Measurements from ENCODE around the gene EFCAB6.

EFCAB6 gene

GRCh38 chr22:43637275-43638260, 174.5 kb downstream of the EFCAB6 start:
- no peak for DNase-seq (ENCODE audit: low read depth, low spot score)

- DNase-seq (ENCODE audit: low read depth, low spot score), result no peak
Measured at GRCh38 chr22:43636086-43636485, 176.0 kb downstream of the EFCAB6 start.

DNA sequence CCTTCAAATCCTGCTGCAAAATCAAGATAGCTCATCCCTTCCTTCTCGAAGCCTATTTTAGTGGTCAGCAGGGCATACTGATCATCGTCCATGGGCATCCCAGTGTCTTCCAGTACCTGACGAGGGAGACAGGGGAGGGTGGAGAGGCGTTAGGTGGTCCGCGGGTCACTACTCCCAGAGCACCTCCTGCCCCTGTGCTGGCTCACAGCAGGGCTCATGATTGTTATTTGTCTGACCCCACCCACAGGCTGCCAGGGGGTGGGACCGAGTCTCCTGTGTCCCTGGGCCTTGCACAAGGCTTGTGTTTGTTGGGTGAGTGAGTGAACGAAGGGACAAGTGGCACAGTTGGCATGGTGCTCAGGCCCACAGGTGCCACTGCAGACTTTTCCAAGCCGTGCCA, 177.0 kb downstream of the EFCAB6 start:
- DNase-seq (ENCODE audit: low read depth, low spot score), result no peak

- no peak for DNase-seq (ENCODE audit: low read depth, low spot score)
Measured at GRCh38 chr22:43634316-43634715, 177.8 kb downstream of the EFCAB6 start.

GRCh38 chr22:43633631-43634285, 178.3 kb downstream of the EFCAB6 start:
- no peak for DNase-seq (ENCODE audit: low read depth, low spot score)

- DNase-seq (ENCODE audit: low read depth, low spot score), result no peak
Measured at GRCh38 chr22:43631846-43632245, 180.3 kb downstream of the EFCAB6 start.

DNA sequence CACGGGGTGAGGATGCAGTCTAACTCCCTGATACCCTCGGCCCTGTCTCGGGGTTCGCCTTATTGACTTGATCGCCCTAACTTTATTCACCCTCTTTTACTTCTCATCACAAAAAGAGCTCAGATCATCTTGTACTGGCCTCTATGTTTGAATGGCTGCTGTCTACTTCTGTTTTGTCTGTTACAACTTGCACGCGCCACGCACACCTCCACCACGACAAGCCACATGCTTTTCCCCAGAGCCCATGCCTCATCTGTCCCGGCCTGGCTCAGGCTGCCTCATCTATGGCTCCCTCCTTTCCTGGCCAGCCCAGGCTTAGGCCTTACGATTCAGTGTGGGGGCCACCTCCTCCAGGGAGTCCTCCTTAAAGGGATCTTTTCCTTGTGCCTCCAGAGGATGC, 180.9 kb downstream of the EFCAB6 start:
- DNase-seq (ENCODE audit: low read depth, low spot score), result no peak

GRCh38 chr22:43630451-43630850, 181.7 kb downstream of the EFCAB6 start:
- no peak for DNase-seq (ENCODE audit: low read depth, low spot score)

- no peak for DNase-seq (ENCODE audit: low read depth, low spot score)
Measured at GRCh38 chr22:43628250-43628649, 183.9 kb downstream of the EFCAB6 start.

DNA sequence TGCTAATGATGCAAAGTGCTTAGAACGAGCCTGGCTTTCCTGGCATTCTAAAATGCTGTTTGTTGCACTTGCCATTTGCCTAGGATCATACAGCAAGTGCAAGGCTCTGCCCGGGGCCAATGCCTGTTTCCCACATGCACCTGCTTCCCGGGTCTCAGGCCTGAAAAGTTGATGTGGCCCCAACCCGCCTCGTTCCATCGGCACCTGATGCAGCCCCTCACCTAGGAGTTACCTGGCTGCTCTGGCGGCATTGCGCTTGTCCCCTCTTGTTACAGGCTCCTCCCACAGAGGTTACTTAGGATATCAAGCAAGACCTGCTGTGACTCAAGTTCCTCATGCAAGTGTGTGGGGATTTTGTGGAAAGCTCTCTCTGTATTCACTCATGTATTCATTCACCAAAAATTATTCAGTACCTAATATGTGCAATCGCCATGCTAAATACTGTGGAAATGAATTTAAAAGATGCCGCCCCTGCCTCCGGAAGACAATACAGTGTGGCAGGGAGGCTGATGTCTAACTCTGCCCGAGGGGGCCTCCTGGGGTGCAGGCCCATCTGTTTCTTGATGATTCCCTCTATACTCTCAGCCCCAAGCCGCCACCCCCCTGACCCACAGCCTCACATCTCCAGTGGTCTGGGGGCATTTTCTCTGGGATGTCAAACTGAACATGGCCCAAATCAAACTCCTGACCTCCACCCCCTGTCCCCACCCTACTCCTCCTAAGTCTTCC, 184.5 kb downstream of the EFCAB6 start:
- no peak for DNase-seq (ENCODE audit: low read depth, low spot score)

DNA sequence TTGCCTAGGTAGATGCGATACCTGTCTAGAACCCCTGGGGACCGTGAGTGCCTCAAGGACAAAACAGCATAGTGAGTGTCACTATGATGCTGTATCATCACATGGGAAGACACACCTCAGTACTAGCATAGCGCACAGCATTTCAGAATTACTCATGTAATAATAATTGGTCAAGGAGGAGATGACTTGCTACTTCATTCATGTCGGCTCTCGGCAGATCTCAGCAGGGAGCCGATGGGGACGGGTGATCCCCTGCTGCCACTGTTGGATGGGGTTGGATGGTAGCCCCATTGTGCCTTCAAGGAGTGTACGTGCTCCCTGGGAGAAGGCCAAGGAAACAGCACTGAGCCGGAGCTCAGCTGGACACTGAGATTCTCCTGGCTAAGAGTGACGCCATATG, 186.9 kb downstream of the EFCAB6 start:
- no peak for DNase-seq (ENCODE audit: low read depth, low spot score)

DNA sequence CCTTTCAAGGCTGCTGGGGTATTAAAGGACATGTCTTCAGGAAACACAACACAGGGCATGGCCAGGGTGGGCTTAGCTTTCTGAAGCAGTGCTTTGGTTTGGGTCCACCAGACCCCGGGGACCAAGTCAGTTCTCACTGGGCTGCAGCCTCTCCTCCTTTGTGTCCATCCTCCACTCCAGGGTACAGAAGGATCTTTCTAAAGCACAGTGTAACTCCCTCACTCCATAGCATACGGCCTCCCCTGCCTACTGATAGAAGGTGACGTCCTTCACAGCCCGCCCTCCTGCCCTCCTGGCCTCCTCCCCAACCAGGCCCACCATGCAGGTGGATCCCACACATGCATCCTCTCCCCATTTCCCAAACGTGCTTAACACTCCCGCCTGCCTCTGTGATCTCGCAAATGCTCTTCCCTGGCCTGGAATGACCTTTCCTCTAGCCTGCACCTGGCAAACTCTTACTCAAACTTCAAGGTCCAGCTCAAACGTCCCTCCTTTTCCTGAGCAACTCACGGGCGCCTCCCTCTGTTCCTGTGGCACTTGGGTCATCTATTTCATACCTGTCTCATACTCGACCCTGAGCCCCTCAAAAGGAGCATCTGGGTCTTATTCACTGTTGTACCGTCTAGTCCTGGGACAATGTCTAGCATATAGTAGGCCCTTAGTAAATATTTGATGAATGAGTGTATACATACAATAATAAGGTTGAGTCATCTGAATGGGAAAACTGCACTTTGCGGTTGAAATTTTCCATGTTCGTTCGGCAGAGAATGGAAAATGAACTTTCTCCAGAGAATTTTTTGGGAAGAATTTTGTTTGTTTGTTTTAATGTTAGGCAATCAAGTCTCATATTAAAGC, 187.7 kb downstream of the EFCAB6 start:
- no peak for DNase-seq (ENCODE audit: low read depth, low spot score)

GRCh38 chr22:43622886-43623285, 189.2 kb downstream of the EFCAB6 start:
- DNase-seq (ENCODE audit: low read depth, low spot score), result no peak

DNA sequence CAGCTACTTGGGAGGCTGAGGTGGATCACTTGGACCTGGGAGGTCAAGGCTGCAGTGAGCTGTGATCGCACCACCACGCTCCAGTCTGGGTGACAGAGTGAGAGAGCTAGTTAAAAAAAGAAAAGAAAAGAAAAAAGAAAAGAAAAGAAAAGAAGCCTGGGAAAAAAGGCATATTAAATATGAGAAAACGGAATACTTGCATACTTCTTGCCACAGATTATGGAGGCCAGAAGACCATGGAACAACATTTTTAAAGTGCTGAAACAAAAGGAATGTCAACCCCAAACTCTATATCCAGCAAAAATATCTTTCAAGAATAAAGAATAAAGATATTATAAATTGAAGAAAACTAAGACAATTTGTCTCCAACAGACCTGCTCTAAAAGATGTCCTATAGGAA, 191.9 kb downstream of the EFCAB6 start:
- no peak for DNase-seq (ENCODE audit: low read depth, low spot score)

DNA sequence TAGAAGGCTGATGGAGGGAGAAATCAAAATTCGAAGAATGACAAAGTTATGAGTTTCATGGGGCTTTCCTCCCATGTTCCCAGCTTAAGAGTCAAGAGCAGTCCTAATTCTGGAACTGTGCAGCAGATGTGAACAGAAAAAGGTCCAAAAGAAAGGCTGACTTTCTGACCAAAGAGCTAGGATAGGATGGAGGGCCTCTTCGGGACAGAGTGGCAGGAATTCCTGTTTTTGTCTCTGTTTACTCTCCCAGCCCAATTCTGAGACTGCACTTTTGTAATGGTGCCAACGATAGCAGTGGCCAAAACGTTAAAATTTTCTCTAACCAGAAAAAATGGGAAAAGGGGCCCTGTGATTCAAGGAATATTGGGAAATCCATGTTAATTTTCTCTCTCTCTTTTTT, 193.6 kb downstream of the EFCAB6 start:
- no peak for DNase-seq (ENCODE audit: low read depth, low spot score)

- DNase-seq (ENCODE audit: low read depth, low spot score), result no peak
Measured at GRCh38 chr22:43616645-43617044, 195.5 kb downstream of the EFCAB6 start.

DNA sequence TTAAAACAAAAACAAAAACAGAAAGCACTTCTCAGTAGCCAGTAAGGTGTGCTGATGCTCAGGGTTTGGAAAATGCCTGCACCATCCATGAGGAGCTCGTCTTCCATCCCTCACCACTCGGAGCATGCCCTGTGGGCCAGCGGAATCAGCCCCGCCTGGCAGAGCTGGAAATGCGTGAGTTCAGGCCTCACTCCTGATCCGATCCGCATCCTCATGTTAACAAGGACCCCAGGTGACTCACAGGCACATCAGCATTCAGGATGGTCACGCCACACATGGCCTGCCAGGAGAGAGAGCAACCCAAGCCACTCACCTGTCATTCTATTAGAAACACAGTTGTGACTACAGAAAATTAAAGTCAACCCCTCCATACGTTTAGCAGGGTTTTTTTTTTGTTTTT, 211.8 kb downstream of the EFCAB6 start:
- no peak for DNase-seq (ENCODE audit: low read depth, low spot score)

DNA sequence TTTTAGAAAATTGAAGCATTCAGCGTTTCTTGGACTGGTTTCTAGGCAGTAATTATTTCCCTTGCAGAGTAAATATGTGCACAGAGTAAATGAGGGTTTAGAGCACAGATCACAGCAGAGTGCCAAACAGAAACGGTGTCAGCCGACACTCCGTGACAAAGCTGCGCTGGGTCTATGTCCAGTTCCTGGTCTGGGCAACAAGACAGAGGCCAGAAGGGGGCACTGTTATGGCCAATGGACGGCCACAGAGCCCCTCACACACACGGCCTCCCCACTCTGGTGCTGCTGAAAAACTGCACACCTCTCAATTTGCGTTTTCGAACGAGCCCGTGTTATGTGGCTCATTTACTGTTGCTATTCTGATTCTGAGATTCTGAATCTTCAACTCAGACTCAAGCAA, 219.6 kb downstream of the EFCAB6 start:
- DNase-seq (ENCODE audit: low read depth, low spot score), result no peak

GRCh38 chr22:43591380-43591779, 220.7 kb downstream of the EFCAB6 start:
- DNase-seq (ENCODE audit: low read depth, low spot score), result no peak

GRCh38 chr22:43587574-43587973, 224.5 kb downstream of the EFCAB6 start:
- no peak for DNase-seq (ENCODE audit: low read depth, low spot score)

DNA sequence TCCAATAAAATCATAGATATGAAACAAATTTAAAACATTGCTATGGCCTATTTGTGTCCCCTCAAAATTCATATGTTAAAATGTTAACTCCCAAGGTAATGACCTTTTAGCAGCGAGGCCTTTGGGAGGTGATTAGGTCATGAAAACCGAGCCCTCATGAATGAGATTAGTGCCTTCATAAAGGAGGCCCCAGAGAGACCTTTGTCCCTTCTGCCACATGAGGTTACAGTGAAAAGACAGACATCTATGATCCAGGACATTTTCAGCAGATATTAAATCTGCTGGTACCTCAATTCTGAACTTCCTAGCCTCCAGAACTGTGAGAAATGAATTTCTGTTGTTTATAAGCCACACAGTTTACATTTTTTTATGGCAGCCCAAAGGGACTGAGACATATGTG, 228.6 kb downstream of the EFCAB6 start:
- no peak for DNase-seq (ENCODE audit: low read depth, low spot score)

Measured in activated naive CD8-positive, alpha-beta T cell treated with anti-CD3 and anti-CD28 coated beads, Interleukin-2, amount 50 U/mL, for 16 hours (primary cell).